Measurements from ENCODE around the gene TREX2.

Gene TREX2

DNA sequence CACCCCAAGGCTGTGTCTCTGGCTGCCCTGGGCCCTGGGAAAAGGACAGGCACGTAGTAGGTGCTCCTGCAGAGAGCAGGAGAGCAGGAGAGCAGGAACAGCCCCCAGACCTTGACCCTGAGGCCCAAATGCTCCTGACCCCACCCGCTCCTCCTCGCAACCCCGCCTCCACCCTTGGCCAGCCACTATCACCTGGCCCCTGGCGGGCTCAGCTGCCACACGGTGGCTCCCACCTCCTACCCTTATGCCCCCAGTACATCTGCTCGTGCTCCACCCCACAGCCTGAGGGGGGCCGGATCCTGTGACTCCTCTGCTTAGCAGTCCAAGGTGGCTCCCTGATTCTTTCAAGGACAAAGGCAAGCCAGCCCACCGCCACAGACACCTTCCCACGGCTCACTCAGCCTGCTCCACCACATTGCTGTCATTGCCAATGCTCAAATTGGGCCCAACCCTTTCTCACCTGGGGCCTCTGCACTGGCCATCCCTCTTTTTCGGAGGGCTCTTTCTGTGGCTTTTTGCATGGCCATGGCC, 30.0 kb upstream of the TREX2 start:
- no peak for DNase-seq (ENCODE audit: low read depth)

DNA sequence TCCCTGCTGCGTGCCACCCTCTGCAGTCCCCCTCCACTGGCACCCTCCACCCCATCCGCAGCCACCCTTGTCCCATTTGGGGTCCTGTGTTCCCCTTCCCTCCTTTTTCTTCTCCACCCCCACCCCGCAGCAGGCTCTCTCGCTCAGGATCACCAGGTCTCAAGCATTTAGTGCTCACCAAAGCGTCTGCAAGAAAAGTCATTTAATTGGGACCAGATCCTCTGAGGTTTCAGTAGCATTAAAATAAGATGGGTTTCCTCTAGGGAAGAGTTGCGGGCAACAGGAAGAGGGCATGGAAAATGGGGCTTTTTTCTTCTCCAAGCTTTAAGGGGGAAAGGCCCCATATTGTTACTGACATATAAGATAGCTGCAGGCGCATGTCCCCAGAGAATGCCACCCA, 29.4 kb upstream of the TREX2 start:
- DNase-seq (ENCODE audit: low read depth), result no peak

DNA sequence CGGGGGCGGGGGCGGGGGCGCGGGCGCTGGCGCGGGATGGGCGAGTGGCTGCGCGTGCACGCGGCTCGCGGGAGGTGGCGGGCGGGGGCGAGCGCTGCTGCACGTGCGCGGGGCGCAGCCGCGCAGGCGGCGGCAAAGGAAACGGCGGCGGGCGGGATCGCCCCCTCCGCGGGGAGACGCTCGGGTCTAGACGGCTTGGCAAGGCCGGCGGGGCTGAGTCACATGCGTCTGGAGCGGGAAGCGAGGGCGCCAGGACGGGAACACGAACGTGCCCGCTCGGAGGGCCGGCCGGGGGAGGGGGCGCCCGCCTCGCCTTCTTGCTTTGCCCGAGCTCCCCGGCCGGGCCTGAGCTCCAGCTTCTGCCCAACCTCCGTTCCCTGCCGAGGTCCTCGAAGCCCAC, 28.9 kb upstream of the TREX2 start:
- DNase-seq (ENCODE audit: low read depth), result no peak

DNA sequence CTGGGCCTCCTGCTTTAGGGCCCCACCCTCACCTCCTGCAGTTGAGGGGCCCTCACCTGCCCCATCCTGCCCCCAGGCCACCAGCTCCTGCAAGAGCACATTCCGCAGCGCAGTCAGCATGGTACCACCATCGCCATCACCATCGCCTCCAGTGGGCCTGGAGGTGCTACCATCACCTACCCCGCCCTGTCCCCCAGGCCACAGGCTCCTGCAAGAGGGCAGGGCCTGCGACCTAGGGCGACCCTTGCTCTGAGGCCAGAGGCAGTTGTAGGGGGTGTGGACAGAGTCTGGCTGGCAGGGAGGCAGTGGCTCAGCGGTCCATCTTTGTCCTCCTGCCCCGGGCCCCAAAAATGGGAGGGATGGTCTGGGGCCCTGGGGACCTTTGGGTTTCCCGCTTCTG, 28.4 kb upstream of the TREX2 start:
- no peak for DNase-seq (ENCODE audit: low read depth)

DNA sequence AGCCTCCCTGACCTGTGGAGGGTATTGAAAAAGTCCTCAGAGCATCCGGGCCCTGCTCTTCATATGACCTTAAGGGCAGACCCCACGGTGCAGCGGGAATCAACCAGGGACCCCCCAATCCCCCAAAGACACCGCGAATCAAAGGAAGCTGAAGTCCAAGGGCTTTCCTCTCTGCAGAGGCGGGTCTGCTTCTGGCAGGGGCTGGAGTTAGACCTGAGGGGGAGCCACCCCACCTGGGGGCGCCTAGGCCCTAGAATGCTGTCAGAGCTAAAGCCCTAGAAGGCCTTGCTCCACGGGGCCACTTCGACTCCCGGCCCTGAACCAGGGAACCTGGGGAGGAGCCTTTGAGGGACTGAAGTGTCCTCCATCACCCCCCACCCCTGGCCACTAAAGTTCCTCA, 27.3 kb upstream of the TREX2 start:
- no peak for DNase-seq (ENCODE audit: low read depth)

DNA sequence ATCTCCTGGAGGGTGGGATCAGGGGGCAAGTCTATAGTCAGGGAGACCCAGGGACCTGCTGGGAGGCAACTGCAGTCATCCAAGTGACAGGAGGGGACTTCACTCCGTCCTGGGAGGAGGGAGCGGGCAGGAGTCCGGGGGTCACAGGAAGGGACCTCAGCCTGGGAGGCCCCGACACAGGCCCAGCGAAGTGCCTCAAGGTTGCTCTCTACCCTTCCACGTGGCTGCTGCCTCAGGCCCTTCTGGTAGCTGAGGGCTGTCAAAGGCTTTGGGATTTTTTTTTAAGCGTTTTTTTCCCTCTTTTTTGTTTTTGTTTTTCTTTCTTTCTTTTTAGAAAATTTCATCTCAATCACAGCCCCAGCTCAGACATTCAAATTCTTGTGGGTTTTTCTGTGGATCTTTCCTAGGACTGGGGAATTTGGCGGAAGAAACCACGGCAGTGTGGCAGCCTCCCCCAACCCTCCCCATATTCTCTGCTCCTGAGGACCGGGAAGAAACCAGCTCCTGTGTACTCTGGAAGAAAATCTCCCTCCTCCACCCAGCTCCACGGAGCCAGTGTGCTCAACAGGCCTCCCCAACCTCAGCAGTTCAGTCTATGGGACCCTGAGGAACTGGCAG, 25.9 kb upstream of the TREX2 start:
- DNase-seq (ENCODE audit: low read depth), result no peak

DNA sequence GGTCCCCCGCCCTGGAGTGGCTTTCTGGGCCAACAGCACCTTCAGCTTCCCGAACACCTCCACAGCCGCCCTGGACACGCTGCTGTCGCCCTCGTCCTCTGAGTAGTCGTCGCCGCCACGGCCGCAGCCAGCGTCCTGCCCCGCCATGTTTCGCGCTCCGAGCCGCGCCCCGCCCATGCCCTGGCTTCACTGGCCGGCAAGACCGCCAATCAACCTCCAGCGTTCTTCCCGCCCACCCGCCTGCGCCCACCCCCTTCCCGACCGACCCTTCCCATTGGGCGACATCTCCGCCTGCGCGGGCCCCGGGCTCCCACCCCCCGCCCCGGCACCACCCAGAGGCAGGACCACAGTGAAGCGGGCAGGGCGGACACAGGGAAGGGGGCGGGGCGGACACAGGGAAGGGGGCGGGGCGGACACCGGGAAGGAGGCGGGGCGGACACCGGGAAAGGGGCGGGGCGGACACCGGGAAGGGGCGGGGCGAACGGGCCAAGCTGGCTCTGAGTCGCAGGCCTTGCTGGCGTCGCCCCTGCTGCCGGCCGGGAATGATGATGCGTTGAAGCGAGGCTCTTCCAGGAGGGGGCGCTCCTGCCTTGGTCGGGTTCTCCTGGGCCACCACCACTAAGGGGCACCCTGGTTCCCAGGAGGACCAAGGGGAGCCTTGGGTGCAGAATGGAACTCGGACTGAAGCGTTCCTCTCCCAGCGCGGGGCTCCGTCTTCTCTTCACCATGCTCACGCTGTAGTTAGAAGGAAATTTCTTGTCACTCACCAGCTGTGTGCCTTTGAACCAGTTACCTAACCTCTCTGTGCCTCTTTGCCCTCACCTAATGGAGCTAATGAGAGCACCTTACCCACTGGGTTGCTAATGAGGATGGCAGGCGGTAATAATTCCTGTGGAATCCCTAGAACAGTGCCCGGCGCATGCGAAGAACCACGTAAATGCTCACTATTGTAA, 24.8 kb upstream of the TREX2 start, which contains the start of gene HAUS7:
HAUS7 (minus strand) TSS at position 166 of the 953 bp plus-strand sequence; CDS start at position 147, 19 bp downstream.
- peak; percentile 54 for DNase-seq (ENCODE audit: low read depth)

DNA sequence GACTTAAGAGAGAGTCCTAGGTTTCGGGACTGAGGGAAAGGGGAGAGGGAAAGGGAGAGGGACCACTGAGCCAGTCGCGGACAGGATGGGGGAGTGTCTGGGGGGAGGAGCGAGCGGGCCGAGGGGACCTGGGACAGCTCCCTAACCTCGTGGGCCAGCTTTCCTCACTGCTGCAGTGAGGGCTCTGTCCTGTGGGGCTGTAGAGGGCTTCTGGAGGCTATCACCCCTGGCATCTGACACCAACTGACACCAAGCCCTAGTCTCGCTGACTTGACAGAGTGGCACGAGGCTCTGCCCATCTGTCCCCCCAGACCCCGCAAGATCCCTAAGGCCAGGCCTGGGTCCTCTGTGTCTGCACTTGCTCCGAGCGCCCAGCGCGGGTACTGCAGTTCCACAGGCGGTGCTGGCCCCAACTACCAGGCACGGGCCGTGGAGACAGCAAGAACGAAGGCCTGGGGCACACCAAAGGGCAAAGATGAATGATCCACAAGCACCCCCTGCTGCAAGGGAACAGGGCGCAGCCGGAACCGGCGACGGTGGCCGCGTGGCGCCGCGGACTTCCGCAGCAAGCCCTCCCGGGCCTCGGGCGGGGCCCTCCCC, 24.1 kb upstream of the TREX2 start:
- DNase-seq (ENCODE audit: low read depth), result no peak

DNA sequence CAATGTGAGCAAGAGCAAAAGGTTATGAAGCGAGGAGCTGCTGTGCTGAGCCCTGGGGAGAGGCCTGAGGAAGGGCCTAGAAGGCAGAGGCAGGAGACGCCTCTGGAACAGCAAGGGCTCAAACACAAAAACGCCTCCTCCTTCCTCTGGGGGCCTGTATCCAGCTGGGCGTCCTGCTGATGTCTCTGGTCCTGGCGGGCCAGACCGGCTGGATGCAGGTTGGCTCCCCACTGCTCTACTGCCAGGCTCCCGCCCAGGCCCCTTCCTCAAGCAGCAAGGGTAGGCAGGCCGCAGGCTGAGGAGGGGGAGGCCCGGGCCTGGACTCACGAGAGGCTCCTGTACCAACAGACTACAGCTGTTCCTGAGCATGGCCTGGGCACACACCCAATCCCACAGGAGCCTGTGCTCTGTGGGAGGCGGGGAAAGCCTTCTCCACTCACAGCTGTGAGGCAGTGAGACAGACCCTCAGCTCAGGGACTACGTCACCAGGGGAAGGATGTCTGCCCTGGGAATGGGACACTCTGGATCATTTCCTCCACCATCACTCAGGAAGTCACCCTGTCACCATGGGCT, 22.2 kb upstream of the TREX2 start:
- no peak for DNase-seq (ENCODE audit: low read depth)

DNA sequence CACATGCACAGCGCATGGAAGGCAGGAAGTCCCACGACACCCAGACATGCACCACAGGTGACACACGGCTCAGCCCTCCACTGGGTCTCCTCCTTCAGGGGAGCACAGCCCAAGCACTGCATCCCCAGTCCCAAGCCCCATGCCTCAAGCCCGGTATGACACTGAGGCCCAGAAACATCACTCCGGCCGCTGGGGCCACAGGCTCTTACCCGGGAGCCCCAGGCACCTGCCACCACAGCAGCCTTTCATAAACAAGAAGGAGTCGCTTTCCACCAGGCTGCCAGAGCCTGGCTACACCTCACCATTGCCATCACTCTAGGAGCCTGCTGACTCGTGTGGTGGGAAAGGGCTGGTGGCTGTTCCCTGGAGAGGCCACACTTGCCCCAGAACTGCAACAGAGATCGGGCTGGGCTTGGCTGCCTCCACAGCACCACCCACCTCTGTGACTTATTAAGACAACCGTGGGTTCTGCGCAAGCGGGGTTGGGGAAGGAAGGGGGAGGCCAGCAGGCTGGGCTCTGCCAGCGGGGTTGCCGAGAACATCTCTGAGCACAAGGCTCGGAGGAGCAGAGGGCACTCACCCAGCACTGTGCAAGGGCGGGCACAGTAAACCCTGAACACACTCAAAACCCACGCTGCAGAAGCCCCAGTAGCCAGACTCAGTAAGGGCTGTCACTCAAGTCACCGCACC, 20.0 kb upstream of the TREX2 start:
- DNase-seq (ENCODE audit: low read depth), result no peak

DNA sequence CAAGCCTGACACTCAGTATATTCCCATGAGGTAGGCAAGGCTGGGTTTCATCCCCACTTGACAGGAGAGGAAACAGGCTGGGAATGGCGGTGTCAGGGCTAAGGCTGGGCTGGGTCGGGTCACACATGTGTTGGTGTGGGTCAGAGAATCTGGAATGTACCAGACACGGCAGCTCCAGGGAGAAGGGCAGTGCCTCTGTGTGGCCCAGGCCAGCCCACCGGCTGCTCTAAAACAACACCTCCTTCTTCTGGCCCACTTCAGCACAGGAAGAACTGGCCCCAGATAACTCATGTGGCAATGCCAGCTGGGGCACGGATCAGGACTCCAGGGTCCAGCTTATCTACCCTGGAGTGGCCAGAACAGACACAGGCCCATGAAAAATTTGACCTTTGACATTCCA, 18.3 kb upstream of the TREX2 start:
- no peak for DNase-seq (ENCODE audit: low read depth)

DNA sequence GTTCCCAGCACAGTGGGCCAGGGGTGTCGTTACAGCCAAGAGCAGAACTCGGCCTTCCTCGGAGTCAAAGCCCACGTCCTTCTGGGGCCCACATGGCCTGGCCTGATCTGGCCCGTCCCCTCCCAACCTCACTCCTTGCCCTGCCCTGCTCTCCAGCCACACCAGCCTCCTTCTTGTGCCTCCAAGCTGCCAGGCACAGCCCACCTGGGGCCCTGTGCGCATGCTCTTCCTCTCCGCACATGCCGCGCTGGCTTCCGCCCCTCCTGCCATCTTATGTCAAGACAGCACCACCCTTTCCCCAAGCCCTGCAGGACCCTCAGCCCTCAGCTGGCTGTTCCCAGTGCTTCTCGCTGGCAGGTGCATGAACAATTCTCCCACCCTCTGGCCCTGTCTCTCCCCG, 17.7 kb upstream of the TREX2 start:
- DNase-seq (ENCODE audit: low read depth), result no peak

DNA sequence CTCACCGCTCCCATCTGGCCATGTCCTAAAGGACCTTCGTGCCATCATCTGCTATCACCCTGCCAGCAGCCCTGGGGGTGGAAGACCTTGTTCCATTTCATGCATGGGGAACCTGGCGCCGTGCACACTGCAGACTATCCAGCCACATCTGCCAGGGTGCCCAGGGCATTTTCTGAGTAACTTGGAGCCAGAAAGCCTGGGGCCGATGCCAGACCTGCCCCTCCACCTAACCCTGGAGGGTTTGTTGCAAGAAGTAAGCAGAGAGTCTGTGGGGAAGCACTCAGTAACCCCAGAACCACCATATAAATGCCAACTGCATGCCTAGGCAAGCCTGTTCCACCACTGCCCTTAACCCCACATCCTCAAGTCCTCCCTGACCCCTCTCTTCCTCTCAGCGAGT, 17.2 kb upstream of the TREX2 start:
- no peak for DNase-seq (ENCODE audit: low read depth)

DNA sequence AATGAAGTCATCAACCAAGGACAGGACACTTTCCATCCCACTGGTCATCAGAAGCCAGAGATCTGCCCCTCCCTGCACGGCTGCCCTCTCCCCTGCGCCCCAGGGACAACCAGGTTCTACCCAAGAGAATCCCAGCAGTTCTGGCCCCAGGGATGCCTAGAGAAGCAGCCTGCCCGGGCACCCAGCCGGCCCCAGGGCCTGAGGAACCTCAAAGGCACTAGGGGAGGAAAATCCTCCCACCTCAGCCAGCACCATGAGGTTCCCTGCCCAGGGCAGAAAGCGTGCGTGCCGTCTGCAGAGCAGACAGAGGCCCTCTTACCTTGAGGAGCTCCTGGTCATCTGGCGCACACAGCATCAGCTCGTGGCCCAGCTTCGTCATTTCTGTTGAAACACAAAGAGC, 16.4 kb upstream of the TREX2 start:
- DNase-seq (ENCODE audit: low read depth), result no peak

DNA sequence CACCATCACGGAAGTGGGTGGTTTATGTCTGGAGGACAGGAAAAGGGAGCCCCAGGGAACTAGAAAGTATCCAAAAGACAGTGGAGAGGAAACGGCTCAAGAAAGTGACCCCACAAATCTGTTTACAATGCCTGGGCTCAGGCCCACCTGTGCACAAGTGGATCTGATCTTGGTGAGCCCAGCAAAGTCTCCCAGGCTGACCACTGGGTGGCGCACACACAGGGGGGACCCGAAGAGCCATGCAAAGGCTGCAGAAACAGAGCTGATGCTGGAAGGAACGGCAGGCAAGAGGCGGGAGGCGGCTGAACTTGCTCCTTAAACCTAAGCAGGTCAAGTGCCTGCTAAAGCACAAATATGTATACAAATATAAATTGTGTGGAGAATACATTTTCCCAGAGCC, 15.0 kb upstream of the TREX2 start:
- no peak for DNase-seq (ENCODE audit: low read depth)

DNA sequence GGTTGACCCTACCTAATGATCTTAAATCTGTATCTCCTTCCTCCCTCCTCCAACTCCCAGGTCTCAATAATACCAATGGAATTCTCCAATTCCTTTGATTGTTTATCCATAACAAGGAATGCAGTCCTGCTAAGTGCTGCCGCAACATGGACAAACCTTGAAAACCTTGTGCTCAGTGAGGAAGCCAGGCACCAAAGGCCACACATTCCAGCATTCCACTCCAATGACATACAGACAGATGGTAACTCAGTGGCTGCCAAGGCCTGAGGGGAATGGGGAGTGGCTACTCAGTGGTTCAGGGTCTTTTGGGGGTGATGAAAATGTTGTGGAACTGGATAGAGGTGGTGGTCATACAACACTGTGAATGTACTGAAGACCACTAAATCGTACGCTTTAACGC, 14.1 kb upstream of the TREX2 start:
- DNase-seq (ENCODE audit: low read depth), result peak; percentile 41

DNA sequence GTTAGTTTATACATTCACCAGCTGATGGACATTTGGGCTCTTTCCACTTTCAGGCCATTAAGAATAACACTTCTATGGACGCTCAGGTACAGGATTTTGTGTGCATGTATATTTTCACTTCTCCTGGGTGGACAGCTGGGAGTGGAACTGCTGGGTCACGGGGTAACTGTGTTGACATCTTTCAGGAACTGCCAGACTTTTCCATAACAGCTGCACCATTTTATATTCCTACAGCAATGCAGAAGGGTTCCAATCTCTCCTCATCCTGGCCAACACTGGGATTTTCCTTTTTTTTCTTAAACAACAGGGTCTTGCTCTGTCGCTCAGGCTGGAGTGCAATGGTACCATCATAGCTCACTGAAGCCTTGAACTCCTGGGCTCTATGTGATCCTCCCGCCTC, 12.6 kb upstream of the TREX2 start:
- no peak for DNase-seq (ENCODE audit: low read depth)

DNA sequence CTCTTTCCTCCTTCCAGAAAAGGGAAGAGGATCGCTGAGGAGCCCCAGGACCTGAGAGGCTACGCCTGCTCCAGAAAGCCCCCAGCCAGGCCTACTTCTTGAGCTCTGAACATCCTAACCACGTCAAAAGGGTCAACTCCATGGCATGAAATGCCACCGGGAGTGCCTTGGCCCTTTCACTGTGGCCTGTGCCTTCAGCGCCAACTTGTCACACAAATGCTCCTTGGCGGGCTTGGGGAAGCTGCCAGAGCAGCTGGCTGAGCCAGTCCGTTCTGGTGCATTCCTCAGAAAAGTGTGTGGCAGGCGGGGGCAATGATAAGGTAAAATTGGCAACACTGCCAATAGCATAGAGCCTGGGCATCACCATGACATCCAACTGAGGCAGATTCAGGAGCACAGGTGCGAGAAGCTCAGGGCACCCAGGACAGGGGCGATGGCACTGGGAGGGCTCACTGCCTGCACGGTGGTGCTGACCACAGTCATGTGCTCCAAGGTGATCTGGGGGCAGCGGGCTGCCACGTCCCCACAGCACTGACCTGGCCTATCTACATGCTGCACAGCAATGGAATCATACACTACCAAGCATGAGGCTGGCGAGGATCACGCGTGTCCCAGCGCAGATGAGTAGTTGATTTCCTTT, 12.1 kb upstream of the TREX2 start:
- DNase-seq (ENCODE audit: low read depth), result no peak

DNA sequence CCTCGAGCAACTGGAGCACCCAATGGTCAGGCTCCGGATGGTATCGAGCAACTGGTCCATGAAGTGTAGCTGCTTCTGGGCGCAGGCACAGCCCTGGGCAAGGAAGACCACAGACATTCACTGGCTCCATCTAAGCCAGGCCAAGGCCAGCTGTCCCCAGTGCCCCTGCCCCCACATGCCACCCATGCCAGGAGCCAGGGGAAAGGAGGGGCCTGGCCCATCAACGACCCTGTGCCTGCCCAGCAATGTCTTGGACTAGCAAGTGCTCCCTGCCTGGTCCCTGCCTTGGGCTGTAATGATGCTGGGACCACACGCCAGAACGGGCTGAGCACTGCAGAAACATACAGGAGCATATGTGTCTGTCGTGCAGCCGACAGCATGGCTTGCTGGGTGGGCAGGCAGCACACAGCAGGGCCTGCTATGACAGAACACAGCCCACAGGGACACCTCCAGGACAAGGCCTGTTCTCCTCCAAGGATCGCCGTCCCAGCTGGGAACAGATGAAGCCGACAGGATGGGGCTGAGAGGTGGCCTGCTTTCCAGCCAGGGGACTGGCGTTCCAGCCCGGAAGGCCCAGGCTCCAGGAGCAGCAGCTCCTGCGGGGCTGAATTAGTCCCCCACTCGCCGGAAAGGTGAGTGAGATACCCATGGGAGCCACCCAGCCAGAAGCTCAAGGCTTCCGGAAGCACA, 11.4 kb upstream of the TREX2 start:
- no peak for DNase-seq (ENCODE audit: low read depth)

DNA sequence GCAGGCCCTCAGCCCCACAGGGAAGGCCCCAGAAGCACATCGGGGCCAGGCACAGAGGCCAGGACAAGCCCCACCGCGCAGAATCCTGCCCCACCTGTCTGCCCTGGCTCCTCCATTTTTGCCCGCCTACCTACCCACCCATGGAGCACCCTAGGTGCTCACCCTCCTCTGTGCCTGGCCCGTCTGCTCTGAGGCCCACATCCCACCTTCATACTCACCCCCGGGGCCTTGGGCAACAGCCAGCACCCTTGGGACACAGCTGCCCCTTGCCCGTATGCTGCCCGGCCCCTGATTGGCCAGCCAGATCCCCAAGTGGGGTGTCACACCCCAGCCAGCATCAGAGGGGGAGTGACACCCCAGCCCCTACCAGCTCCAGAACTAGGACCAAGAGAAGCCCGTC, 10.8 kb upstream of the TREX2 start:
- DNase-seq (ENCODE audit: low read depth), result no peak

DNA sequence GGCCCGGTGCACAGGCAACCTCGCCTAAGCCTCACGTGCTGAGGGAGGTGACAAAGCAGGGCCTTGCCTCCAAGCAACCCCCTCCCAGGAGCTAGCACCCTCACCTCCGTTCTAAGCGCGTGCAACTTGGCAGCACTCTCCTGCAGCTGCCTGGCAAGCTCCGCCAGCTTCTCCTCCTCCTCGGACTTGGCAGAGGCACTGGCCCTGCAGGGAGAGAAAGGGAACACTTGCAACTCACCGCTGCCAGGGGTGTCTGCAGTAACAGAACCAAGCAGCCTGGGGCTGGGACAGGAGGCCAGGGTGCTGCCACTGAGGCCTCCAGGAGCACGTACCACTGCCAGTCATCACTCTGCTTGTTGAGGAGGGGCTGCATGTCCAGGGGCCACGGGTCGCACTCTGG, 10.3 kb upstream of the TREX2 start:
- no peak for DNase-seq (ENCODE audit: low read depth)
